Suprapubic skin (tissue), 3 donors: ENCODE results near the gene FBXO42.

ENCODE experiments used
- CTCF ChIP-seq, 2 donors: fragments of 200-600 bp in 1 of 2; fragments of 450-650 bp in 1 of 2; sonication (generic) in 1 of 2; IDR thresholded peaks; one replicate each; pipeline ENCODE4 v1.5.1; 2016 to 2019; ENCODE audit warnings: antibody characterized with exemption in 2 of 2, mild to moderate bottlenecking in 1 of 2, moderate library complexity in 1 of 2
- EP300 ChIP-seq: sonication (generic); formaldehyde crosslinking; IDR thresholded peaks from one replicate; pipeline ENCODE4 v1.6.1; 2017; ENCODE audit warnings: antibody characterized with exemption
- POLR2A ChIP-seq, 2 donors: fragments of 450-650 bp; IDR thresholded peaks; one replicate each; pipeline ENCODE4 v1.6.1; 2017; ENCODE audit warnings: antibody characterized with exemption in 2 of 2, mild to moderate bottlenecking in 2 of 2, moderate library complexity in 2 of 2

- TF ChIP-seq CTCF (IDR thresholded peaks at IDR 0.05) (no peak), POLR2A (IDR thresholded peaks at IDR 0.05) (no peak), EP300 (no peak)
These were observed 102.6 kb downstream of the FBXO42 start for GRCh38 chr1:16249596-16250241.
